ENCODE results near the gene CGB7.

The CGB7 gene

GRCh38 chr19:49071860-49072547 lies 14.5 kb upstream of the CGB7 start:
- DNase-seq (ENCODE audit: low spot score) = peak; percentile 40
- TF ChIP-seq CTCF (IDR thresholded peaks at IDR 0.05; ENCODE audit: extremely low read depth, missing control alignments) = no peak

- peak; percentile 13 for DNase-seq (ENCODE audit: low spot score)
- no peak for TF ChIP-seq CTCF (IDR thresholded peaks at IDR 0.05; ENCODE audit: extremely low read depth, missing control alignments)
These were observed 12.9 kb upstream of the CGB7 start for GRCh38 chr19:49070416-49070815.

- peak; percentile 1 for DNase-seq (ENCODE audit: low spot score)
- TF ChIP-seq CTCF (IDR thresholded peaks at IDR 0.05; ENCODE audit: extremely low read depth, missing control alignments) = no peak
These were observed 11.5 kb upstream of the CGB7 start for GRCh38 chr19:49069026-49069425.

- TF ChIP-seq CTCF (IDR thresholded peaks at IDR 0.05; ENCODE audit: extremely low read depth, missing control alignments) = no peak
- DNase-seq (ENCODE audit: low spot score) = peak; percentile 22
These were observed 10.0 kb upstream of the CGB7 start for GRCh38 chr19:49067554-49067953.

- TF ChIP-seq CTCF (IDR thresholded peaks at IDR 0.05; ENCODE audit: extremely low read depth, missing control alignments) = no peak
- DNase-seq (ENCODE audit: low spot score) = peak; percentile 22
These were observed 8.5 kb upstream of the CGB7 start for GRCh38 chr19:49065905-49066512.

- peak; percentile 49 for DNase-seq (ENCODE audit: low spot score)
These were observed 7.4 kb upstream of the CGB7 start, which contains the start of gene NTF4 for GRCh38 chr19:49064768-49065611. TSS of gene NTF4 (minus strand) at chr19:49064818. CDS start at chr19:49061997, 2,821 bp downstream.

More at GRCh38 chr19:49064768-49065611, 7.4 kb upstream of the CGB7 start, which contains the start of gene NTF4:
- TF ChIP-seq CTCF (IDR thresholded peaks at IDR 0.05; ENCODE audit: extremely low read depth, missing control alignments) = no peak
